Measurements from ENCODE around the gene PI3. TPM values are rescaled to one million over a fixed set of nuclear protein-coding genes. Genes with fewer than 3 reads are reported as not detected.

PI3 gene
- total and polyA plus RNA-seq, 2 experiments from 2014 or later: 5.7 to 28.9 TPM

DNA sequence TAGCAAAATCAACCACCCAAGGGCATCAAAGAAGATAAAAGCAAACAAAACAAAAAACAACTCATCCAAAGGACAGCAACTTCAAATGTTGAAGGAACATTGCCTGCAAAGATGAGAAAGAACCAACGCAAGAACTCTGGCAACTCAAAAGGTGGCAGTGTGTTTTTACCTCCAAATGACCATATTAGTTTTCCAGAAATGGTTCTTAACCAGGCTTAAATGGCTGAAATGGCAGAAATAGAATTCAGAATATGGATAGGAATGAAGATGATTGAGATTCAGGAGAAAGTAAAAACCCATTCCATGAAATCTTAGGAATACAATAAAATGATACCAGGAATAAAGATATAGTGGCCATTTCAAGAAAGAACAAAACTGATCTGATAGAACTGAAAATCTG is 9.8 kb upstream of the PI3 start:
- Histone ChIP-seq H3K4me3 (no peak overlapping the region), H3K27me3 (no peaks in the 10 kb centered on the region), H2AFZ (no peak overlapping the region), H3K36me3 (replicated peaks; ENCODE audit: insufficient read depth, low read depth) (no peaks in the 10 kb centered on the region), H3K4me2 (no peak overlapping the region), H4K20me1 (ENCODE audit: insufficient read depth, poor library complexity, severe bottlenecking) (no peaks in the 10 kb centered on the region), H3K9me2 (replicated peaks; ENCODE audit: insufficient read depth) (no peaks in the 10 kb centered on the region), H3K9me3 (ENCODE audit: low read depth) (no peaks in the 10 kb centered on the region), H3K27ac (no peak overlapping the region), H3K79me2 (no peaks in the 10 kb centered on the region), H3K4me1 (ENCODE audit: insufficient read depth) (no peaks in the 10 kb centered on the region)
- WGBS (ENCODE audit: low lambda C conversion rate, missing lambda C conversion rate): 86% methylated on average over 1 of the region's 1 CpG
- TF ChIP-seq, protein P1, sequence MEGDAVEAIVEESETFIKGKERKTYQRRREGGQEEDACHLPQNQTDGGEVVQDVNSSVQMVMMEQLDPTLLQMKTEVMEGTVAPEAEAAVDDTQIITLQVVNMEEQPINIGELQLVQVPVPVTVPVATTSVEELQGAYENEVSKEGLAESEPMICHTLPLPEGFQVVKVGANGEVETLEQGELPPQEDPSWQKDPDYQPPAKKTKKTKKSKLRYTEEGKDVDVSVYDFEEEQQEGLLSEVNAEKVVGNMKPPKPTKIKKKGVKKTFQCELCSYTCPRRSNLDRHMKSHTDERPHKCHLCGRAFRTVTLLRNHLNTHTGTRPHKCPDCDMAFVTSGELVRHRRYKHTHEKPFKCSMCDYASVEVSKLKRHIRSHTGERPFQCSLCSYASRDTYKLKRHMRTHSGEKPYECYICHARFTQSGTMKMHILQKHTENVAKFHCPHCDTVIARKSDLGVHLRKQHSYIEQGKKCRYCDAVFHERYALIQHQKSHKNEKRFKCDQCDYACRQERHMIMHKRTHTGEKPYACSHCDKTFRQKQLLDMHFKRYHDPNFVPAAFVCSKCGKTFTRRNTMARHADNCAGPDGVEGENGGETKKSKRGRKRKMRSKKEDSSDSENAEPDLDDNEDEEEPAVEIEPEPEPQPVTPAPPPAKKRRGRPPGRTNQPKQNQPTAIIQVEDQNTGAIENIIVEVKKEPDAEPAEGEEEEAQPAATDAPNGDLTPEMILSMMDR (IDR thresholded peaks at IDR 0.05; ENCODE audit: poor library complexity): no peak
- TF ChIP-seq EZH2phosphoT487 (IDR thresholded peaks at IDR 0.05; ENCODE audit: low read depth, severe bottlenecking, unreplicated experiment) (no peak), EZH2 (IDR thresholded peaks at IDR 0.05; ENCODE audit: borderline replicate concordance) (no peak)
- no peak for DNase-seq (ENCODE audit: low spot score)

- Histone ChIP-seq H3K4me1 (ENCODE audit: insufficient read depth) (peaks cover 12% of the 10 kb centered on the region), H2AFZ (no peak overlapping the region), H3K9me2 (replicated peaks; ENCODE audit: insufficient read depth) (no peaks in the 10 kb centered on the region), H3K79me2 (no peaks in the 10 kb centered on the region), H4K20me1 (ENCODE audit: insufficient read depth, poor library complexity, severe bottlenecking) (no peaks in the 10 kb centered on the region), H3K27me3 (no peaks in the 10 kb centered on the region), H3K27ac (peak overlapping the region; percentile 96), H3K4me2 (no peak overlapping the region), H3K9me3 (ENCODE audit: low read depth) (no peaks in the 10 kb centered on the region), H3K36me3 (replicated peaks; ENCODE audit: insufficient read depth, low read depth) (no peaks in the 10 kb centered on the region), H3K4me3 (no peak overlapping the region)
- DNase-seq (ENCODE audit: low spot score): no peak
- 28% methylated on average over 1 of the region's 1 CpG for WGBS (ENCODE audit: low lambda C conversion rate, missing lambda C conversion rate)
- TF ChIP-seq EZH2phosphoT487 (IDR thresholded peaks at IDR 0.05; ENCODE audit: low read depth, severe bottlenecking, unreplicated experiment): no peak
- TF ChIP-seq EZH2 (IDR thresholded peaks at IDR 0.05; ENCODE audit: borderline replicate concordance): no peak
- TF ChIP-seq, protein P1 (IDR thresholded peaks at IDR 0.05; ENCODE audit: poor library complexity): no peak
These were observed 1.2 kb upstream of the PI3 start for GRCh38 chr20:45173522-45173921.

DNA sequence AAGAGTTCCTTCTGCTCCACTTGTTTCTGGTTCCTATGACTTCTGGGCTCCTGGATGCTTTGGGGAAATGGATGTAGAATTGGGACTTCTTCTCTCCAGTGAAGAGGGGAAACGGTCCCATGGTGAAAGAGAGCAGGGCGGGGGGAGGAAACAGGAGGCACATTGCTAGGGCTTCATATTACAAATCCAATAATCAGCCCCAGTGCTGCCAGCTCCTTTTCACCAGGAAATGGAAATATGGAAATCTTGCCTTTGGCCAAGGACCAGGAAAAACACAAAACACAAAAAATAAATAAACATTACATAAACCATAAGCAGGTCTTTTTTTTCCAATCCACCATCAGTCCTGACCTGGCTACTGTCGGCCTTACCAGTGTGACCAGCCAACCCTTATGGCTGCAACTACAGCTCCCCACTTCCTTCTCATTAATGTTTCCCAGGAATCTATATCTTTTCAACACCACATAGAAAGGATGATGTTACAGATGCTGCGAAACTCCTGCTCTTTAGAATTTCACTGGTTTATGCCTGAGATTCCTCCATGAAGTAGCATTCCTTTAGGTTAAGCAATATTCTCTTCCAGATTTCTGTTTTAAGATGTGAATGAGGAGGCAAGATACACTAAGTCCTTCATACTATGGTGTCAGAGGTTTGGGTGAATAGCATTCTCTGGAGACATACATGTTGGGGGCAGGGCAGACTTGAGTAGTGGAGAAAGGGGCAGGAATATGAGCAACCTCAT is 2.0 kb downstream of the PI3 start:
- WGBS (ENCODE audit: low lambda C conversion rate, missing lambda C conversion rate): 77% methylated on average over 4 of the region's 4 CpGs
- Histone ChIP-seq H3K79me2 (no peaks in the 10 kb centered on the region), H3K9me3 (ENCODE audit: low read depth) (no peaks in the 10 kb centered on the region), H3K4me3 (no peak overlapping the region), H3K27ac (no peak overlapping the region), H3K9me2 (replicated peaks; ENCODE audit: insufficient read depth) (no peaks in the 10 kb centered on the region), H3K27me3 (no peaks in the 10 kb centered on the region), H3K36me3 (replicated peaks; ENCODE audit: insufficient read depth, low read depth) (no peaks in the 10 kb centered on the region), H2AFZ (no peak overlapping the region), H4K20me1 (ENCODE audit: insufficient read depth, poor library complexity, severe bottlenecking) (no peaks in the 10 kb centered on the region), H3K4me1 (ENCODE audit: insufficient read depth) (peaks cover 12% of the 10 kb centered on the region), H3K4me2 (no peak overlapping the region)
- no peak for DNase-seq (ENCODE audit: low spot score)
- TF ChIP-seq, protein P1 (IDR thresholded peaks at IDR 0.05; ENCODE audit: poor library complexity): no peak
- TF ChIP-seq EZH2phosphoT487 (IDR thresholded peaks at IDR 0.05; ENCODE audit: low read depth, severe bottlenecking, unreplicated experiment) (no peak), EZH2 (IDR thresholded peaks at IDR 0.05; ENCODE audit: borderline replicate concordance) (no peak)
